Progenitor cell of endocrine pancreas (in vitro differentiated cells): ENCODE data around the gene ANKLE2. TPM values are rescaled to one million over a fixed set of nuclear protein-coding genes. Genes with fewer than 3 reads are reported as not detected.

Source experiments
- DNase-seq: peaks from one replicate; pipeline ENCODE4 v3.0.0; 2021; ENCODE audit warnings: low spot score; ENCODE audit not compliant: unreplicated experiment
- H3K27ac Mint-ChIP-seq: 2 replicates; pipeline ENCODE4 v1.8.0; 2021; ENCODE audit warnings: mild to moderate bottlenecking, moderate library complexity, mixed read lengths
- H3K27me3 Mint-ChIP-seq: 2 replicates; pipeline ENCODE4 v1.8.0; 2021; ENCODE audit warnings: mixed read lengths
- H3K36me3 Mint-ChIP-seq: 2 replicates; pipeline ENCODE4 v1.8.0; 2022; ENCODE audit warnings: mixed read lengths; ENCODE audit not compliant: insufficient read depth
- H3K4me1 Mint-ChIP-seq: 2 replicates; pipeline ENCODE4 v1.8.0; 2021; ENCODE audit warnings: low read depth, mixed read lengths
- H3K4me3 Mint-ChIP-seq: 2 replicates; pipeline ENCODE4 v1.8.0; 2021; ENCODE audit warnings: low read depth, mild to moderate bottlenecking, moderate library complexity, mixed read lengths
- H3K9me3 Mint-ChIP-seq: 2 replicates; pipeline ENCODE4 v1.8.0; 2021; ENCODE audit warnings: low read depth, mixed read lengths
- CTCF ChIP-seq: fragments of 200-600 bp; sonication (generic); IDR thresholded peaks from one replicate; pipeline ENCODE4 v1.5.0; 2021; ENCODE audit warnings: antibody characterized with exemption, mild to moderate bottlenecking; ENCODE audit not compliant: unreplicated experiment
- total RNA-seq: library from RNA; stranded (reverse); gene quantifications from 2 replicates; pipeline ENCODE4 v1.2.1, GENCODE V29; 2021

Gene ANKLE2
- total RNA-seq, 1 donor from 2014 or later, result 81.1 TPM

GRCh38 chr12:132718644-132719043 is 43.0 kb downstream of the ANKLE2 start:
- Mint-ChIP-seq H3K27me3 (no peaks in the 10 kb centered on the region), H3K9me3 (no peaks in the 10 kb centered on the region), H3K4me1 (no peaks in the 10 kb centered on the region), H3K4me3 (no peak overlapping the region), H3K27ac (no peak overlapping the region), H3K36me3 (peaks cover 14% of the 10 kb centered on the region)
- TF ChIP-seq CTCF, result no peak
- DNase-seq, result no peak

- Mint-ChIP-seq H3K4me3 (no peak overlapping the region), H3K27me3 (no peaks in the 10 kb centered on the region), H3K9me3 (no peaks in the 10 kb centered on the region), H3K36me3 (peaks cover 12% of the 10 kb centered on the region), H3K27ac (no peak overlapping the region), H3K4me1 (no peaks in the 10 kb centered on the region)
- no peak for DNase-seq
- TF ChIP-seq CTCF, result no peak
These were observed 43.9 kb downstream of the ANKLE2 start for GRCh38 chr12:132717531-132718387.

- Mint-ChIP-seq H3K4me1 (no peaks in the 10 kb centered on the region), H3K9me3 (no peaks in the 10 kb centered on the region), H3K4me3 (no peak overlapping the region), H3K36me3 (peaks cover 12% of the 10 kb centered on the region), H3K27me3 (no peaks in the 10 kb centered on the region), H3K27ac (no peak overlapping the region)
- DNase-seq, result no peak
- TF ChIP-seq CTCF, result no peak
These were observed 44.6 kb downstream of the ANKLE2 start for GRCh38 chr12:132717011-132717410.

- DNase-seq, result no peak
- no peak overlapping the region for H3K27ac Mint-ChIP-seq
- H3K4me3 Mint-ChIP-seq, result no peak overlapping the region
- peaks cover 12% of the 10 kb centered on the region for H3K36me3 Mint-ChIP-seq
- H3K9me3 Mint-ChIP-seq, result no peaks in the 10 kb centered on the region
- H3K4me1 Mint-ChIP-seq, result peaks cover 5% of the 10 kb centered on the region
- no peaks in the 10 kb centered on the region for H3K27me3 Mint-ChIP-seq
- TF ChIP-seq CTCF, result no peak
These were observed 45.3 kb downstream of the ANKLE2 start for GRCh38 chr12:132716356-132716755.

- H3K36me3 Mint-ChIP-seq, result peaks cover 10% of the 10 kb centered on the region
- H3K27ac Mint-ChIP-seq, result no peak overlapping the region
- no peak for TF ChIP-seq CTCF
- DNase-seq, result no peak
- H3K4me1 Mint-ChIP-seq, result peaks cover 6% of the 10 kb centered on the region
- no peaks in the 10 kb centered on the region for H3K27me3 Mint-ChIP-seq
- no peak overlapping the region for H3K4me3 Mint-ChIP-seq
- no peaks in the 10 kb centered on the region for H3K9me3 Mint-ChIP-seq
These were observed 45.8 kb downstream of the ANKLE2 start for GRCh38 chr12:132715874-132716273.
